ENCODE results near the gene PNPLA3.

Gene PNPLA3

DNA sequence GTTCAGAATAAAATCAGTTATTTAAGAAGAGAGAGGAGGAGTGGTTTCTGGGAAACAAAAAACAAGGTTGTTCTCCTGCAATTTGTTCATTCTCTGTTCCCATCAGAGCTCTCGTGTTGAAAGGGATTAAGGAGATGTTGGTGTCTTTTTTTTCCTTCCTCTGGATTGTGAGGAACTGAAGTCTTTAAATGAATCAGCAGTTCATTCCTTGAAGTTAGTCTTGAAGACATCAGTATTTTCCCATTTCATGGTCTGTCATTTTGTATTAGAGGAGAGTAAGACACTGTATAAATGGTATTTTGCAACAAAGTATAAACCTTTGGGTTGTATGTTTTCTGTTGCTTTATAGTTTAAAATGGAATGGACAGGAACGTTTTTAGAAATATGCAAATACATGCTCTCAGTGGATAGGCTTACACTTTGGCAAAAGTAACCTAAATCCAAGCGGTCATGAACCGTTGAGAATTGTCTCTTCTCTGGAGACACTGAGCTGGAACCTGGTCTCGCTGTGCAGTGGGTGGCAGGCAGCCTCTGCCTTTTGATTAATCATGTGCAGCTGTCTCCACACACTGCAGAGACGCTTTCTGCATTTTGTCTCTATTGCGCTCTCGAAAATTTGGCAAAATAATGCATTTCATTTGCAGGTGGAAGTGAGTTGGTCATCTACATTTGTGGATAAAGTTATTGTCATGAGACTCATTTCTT, 64.7 kb downstream of the PNPLA3 start:
- DNase-seq (ENCODE audit: insufficient read length, low spot score) (no peak), FAIRE-seq (no peak)

DNA sequence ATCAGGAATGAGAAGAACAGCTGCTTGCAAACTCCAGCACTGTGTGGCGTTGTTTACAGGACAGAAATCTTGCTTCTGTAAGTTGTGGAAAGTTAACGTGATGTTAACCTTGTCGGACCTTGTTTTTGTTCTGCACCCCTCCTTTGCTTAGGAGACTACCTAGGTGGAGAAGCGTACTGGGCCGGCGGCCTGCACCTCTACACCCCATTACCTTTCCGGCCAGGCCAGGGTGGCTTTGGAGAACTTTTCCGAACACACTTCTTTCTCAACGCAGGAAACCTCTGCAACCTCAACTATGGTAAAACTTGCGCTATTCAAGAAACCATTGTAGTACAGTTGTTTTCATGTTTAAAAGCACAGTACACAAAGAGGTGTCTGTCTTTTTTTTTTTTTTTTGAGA, 65.4 kb downstream of the PNPLA3 start:
- DNase-seq (ENCODE audit: insufficient read length, low spot score) (no peak), FAIRE-seq (no peak)

DNA sequence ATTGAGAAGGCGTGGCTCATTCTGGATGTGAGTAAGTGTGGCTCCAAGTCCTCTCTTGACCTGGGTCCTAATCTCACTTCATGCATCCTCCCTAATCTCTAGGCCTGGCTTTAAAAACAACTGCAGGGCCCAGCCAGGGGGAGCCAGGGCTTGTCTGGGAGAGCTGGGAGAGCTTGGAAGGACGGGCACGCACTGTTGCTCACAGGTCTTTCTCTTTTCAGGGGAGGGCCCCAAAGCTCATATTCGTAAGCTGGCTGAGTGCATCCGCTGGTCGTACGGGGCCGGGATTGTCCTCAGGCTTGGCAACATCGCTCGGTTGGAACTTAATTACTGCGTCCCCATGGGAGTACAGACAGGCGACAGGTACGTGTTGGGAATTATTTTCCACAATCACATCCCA, 66.4 kb downstream of the PNPLA3 start:
- DNase-seq (ENCODE audit: insufficient read length, low spot score), result no peak

DNA sequence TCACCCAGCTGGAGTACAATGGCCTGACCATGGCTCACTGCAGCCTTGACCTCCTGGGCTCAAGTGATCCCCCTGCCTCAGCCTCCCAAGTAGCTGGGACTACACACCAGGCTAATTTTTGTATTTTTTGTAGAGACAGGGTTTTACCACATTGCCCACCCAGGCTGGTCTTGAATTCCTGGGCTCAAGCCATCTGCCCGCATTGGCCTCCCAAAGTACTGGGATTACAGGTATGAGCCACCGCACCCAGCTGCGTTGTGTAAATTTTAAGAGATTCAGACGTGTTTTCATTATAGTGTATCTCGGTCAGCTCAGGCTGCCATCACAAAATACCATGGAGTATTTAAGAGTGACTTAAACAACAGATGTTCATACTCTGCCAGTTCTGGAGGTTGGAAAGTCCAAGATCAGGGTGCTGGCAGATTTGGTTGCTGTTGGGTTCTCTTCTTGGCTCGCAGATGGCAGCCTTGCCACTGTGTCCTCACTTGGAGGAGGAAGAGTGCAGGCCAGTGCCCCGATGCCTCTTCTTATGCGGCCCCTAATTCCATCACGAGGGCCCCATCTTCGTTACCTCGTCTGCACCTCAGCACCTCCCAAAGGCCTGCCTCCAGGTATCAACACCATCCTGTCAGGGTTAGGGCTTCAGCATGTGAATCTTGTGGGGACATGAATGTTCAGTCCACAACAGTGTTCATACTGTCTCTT, 67.9 kb downstream of the PNPLA3 start:
- FAIRE-seq (no peak), DNase-seq (ENCODE audit: insufficient read length, low spot score) (no peak)

More for the DNA sequence above, 66.4 kb downstream of the PNPLA3 start:
- FAIRE-seq, result no peak

DNA sequence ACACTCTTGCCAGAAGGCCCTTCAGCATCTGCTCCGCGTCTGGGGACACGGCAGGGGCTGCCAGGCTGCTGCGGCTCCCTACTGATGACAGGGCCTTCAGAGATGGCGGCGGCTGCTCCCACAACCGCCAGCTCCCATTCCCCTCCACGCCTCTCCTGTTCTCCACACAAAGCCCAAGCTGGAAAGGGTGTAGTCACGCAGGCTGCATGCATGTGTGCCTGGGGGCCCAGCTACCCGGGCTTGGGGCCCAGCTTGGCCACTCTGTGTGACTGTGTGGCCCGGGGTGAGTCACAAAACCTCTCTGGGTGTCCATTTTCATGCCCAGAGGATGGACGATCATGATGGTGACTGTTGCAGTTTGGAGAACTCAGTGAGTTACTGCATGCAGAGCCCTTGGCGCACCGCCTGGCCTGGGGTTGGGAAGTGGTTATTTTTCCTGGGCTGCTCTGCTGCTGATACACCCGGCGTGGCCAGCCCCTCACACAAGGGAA, 68.8 kb downstream of the PNPLA3 start:
- DNase-seq (ENCODE audit: insufficient read length, low spot score) (no peak), FAIRE-seq (no peak)

DNA sequence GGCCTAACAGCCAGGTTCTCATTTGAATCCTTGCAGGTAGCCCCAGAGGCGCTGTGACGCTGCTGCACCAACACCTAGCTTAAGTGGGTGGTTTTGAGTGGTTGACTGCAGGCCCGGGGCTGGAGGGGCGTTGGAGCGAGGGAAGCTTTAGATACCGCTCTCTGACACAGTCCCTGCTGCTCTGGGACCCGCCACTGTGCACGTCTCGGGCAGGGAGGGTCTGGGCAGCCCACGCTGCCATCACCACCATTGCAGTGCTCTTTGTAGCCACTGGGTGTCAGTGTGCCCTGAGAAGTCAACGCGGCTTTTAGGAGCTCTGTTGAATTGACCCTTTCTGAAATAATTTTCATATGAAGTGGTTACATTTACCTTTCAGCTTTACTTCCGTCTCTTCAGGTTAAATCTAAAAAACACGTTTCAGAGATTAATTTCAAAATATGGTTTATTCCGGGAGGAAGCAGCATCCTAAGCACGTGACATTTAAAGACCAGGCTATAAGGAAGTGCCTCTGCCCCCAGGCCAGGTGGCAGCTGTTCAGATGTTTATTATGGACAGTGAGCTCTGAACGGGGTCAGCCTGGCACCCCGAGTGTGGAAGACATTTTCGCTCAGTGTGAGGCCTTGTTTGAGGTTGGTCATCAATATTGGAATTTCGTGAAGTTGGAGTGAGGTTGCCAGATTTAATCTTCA, 69.6 kb downstream of the PNPLA3 start:
- FAIRE-seq (peak; percentile 64), DNase-seq (ENCODE audit: insufficient read length, low spot score) (peak; percentile 61)

DNA sequence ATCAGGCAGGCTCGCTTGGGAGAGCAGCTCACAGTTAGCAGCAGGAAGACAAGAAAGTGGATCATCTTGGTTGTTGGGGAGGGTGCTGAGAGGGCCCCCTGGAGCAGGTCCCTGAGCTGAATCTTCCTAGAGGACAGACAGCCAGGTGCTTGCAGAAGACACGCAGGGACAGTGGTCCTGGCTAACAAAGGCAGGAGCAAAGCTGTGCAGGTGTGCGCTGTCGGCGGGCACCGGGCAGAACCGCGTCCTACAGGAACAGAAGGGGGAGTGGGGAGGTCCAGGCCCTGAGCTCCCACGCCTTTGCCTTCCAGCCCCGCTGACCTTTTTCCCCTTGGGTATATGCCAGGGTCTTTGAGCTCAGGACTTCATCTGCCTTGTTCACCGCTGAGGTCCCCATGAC, 70.4 kb downstream of the PNPLA3 start:
- FAIRE-seq (no peak), DNase-seq (ENCODE audit: insufficient read length, low spot score) (no peak)

DNA sequence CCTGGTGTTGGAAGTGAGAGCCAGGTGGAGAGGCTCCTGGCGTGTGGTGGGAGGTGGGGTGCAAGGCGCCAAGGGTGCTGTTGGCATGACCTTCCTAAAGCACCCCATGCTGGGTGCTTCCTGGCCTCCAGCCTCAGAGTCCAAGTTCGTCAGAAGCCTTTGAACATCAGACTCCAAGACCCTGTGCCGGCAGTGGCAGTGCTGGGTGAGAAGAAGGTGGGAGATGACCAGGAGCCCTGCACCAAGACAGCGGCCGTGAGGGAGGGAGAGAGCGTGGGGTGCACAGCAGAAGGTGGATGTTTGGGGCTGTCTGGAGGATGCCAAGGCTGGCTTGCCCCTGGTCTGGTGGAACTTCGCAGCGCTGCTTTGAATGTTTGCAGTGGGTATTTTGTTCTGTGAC, 70.8 kb downstream of the PNPLA3 start:
- FAIRE-seq, result no peak
- DNase-seq (ENCODE audit: insufficient read length, low spot score), result no peak

DNA sequence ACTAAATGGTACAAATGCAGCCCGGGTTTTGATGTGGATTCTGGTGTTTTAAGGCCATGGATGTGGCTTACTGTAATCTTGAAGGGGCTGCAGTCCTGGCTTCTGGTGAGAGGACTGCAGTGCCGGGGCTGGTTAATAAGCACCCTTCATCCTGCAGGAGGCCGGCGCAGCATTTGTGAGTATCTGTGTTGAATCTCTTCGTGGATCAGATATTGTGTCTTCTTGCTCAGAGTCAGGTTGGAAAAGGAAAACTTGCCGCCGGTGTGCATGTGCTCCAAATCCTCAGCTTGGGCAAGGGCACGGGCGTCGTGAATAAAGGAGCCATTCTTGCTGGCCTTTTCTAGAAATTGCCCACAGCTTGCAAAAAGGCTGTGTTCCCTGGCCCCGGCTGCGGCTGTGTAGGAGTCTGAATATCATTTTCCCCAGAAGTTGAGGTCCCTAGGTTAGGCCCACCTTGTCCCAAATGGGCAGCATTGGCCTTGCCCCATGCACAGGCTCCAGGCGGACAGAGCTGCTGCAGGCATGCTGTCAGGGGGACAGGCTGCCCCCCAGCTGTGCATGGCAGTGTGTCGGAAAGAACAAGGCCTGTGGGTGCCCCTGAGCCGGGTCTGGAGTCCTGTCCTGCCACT, 71.6 kb downstream of the PNPLA3 start:
- no peak for FAIRE-seq
- no peak for DNase-seq (ENCODE audit: insufficient read length, low spot score)

DNA sequence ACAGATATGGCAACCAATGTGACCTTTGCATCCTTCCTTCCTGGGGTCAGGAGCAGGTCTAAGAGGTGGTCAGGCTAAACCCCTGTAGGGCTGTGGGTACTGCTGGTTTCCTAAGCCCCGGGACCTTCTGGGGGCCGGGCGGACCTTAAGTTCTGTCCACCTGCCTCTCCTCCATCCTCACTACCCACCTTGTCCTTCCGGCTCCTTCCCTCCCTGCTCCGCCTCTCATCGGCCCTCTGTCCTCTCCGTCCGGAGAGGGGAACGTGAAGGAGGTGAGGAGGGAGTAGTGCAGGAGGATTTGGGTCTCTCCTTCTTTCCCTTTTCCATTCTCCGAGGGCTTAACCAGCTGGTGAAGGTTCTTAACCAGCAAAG, 72.2 kb downstream of the PNPLA3 start:
- FAIRE-seq (no peak), DNase-seq (ENCODE audit: insufficient read length, low spot score) (no peak)

DNA sequence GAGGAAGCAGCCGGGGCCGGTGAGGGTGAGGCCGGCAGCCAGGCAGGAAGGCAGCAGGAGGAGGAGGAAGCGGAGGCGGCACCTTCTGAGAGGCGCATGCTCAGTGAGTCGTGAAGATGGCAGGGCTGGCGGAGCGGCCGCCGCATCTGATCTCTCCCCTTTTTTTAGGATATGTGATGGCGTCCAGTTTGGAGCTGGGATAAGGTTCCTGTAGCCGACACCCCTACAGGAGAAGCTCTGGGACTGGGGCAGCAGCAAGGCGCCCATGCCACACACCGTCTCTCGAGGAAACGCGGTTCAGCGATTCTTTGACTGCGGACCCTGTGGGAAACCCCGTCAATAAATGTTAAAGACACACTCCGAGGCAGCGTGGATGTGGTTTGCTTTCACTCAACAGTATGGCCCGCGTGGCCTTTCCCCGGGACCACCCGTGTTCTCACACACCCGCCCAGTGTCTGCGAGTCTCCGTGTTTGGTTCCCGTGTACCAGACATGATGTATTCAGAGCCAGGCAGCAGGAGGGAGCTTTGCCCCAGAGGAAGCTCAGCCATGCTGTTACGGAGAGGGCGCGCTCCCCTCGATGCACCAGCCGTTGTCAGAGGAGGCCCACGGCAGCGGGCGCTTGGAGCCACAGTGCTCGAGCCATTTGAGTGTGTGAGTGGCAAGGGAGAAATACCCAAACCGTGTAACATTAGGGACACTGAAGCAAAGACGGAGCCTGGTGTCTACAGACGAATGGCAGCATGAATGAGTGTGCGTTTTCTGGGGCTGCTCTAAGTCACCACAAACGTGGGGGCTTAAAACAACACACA, 72.8 kb downstream of the PNPLA3 start:
- DNase-seq (ENCODE audit: insufficient read length, low spot score), result no peak
- no peak for FAIRE-seq

DNA sequence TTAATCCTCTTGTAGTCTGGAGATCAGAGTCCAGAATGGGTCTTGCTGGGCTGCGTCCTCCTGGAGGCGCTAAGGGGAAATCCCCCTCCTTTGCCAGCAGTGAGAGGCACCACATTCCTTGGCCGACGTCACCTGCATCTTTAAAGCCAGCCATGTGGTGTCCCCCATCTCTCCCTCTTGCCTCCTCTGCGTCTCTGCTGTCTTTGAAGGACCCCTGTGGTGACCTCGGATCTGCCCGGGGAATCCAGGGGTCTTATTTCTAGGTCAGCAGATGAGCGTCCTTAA, 73.3 kb downstream of the PNPLA3 start:
- DNase-seq (ENCODE audit: insufficient read length, low spot score) (no peak), FAIRE-seq (no peak)

All from HTR-8/SVneo (cell line).